ENCODE data around the gene SOWAHC.
"Not testable (repeated sequence)": the region's sequence is repeated elsewhere in the genome, so short reads cannot be mapped to it uniquely, and the experiment has no call there.

Gene SOWAHC

GRCh38 chr2:109619032-109619615 lies 5.0 kb downstream of the SOWAHC start:
- no peak for DNase-seq (ENCODE audit: low read depth)
- H3K4me3 ChIP-seq (ENCODE audit: low read depth, low read length) = no peak overlapping the region
- TF ChIP-seq, protein P1, sequence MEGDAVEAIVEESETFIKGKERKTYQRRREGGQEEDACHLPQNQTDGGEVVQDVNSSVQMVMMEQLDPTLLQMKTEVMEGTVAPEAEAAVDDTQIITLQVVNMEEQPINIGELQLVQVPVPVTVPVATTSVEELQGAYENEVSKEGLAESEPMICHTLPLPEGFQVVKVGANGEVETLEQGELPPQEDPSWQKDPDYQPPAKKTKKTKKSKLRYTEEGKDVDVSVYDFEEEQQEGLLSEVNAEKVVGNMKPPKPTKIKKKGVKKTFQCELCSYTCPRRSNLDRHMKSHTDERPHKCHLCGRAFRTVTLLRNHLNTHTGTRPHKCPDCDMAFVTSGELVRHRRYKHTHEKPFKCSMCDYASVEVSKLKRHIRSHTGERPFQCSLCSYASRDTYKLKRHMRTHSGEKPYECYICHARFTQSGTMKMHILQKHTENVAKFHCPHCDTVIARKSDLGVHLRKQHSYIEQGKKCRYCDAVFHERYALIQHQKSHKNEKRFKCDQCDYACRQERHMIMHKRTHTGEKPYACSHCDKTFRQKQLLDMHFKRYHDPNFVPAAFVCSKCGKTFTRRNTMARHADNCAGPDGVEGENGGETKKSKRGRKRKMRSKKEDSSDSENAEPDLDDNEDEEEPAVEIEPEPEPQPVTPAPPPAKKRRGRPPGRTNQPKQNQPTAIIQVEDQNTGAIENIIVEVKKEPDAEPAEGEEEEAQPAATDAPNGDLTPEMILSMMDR (IDR thresholded peaks at IDR 0.05; ENCODE audit: low read depth, low read length, missing control alignments) = no peak

- no peak overlapping the region for H3K4me3 ChIP-seq (ENCODE audit: low read depth, low read length)
- TF ChIP-seq, protein P1 (IDR thresholded peaks at IDR 0.05; ENCODE audit: low read depth, low read length, missing control alignments) = no peak
- DNase-seq (ENCODE audit: low read depth) = no peak
These were observed 9.1 kb downstream of the SOWAHC start for GRCh38 chr2:109623297-109623696.

DNA sequence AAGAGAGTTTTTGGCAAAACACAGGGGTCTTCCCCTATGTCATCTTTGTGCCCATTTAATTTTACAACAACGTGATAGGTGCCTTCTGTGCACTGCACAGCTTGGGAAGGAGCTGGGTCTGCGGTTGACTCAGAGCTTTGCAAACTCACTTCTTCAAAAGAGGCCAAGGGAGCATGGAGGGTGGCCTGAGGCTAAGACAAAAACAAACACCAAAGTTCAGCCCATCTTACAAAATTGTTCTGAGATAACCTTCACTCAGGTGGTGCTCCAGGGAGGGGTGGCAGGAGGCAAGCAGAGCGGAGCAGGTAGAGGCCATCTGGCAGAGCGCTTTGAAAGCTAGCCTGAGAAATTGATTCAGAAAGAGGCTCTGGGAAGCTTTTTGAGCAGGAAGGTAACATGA lies 9.8 kb downstream of the SOWAHC start:
- H3K4me3 ChIP-seq (ENCODE audit: low read depth, low read length) = no peak overlapping the region
- TF ChIP-seq, protein P1 (IDR thresholded peaks at IDR 0.05; ENCODE audit: low read depth, low read length, missing control alignments) = no peak
- no peak for DNase-seq (ENCODE audit: low read depth)

DNA sequence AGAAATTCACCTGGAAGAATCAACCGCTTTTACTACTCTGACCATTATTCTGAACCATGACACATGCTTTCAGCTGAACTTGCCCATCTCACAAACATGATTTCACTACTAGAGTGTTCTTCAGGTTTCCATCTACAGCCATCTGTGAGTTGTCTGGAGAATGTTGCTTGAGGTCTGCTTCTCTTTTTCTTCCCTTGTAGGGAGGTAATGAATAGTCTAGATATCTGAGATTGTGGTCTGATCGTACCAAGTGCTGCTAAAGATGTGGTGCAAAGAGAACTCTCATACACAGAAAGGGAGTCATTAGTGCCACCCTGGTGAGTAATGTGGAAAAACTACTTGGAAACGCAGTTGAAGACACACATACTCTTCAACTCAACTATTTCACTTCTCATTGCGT lies 10.2 kb downstream of the SOWAHC start:
- no peak overlapping the region for H3K4me3 ChIP-seq (ENCODE audit: low read depth, low read length)
- TF ChIP-seq, protein P1 (IDR thresholded peaks at IDR 0.05; ENCODE audit: low read depth, low read length, missing control alignments) = no peak
- DNase-seq (ENCODE audit: low read depth) = no peak

DNA sequence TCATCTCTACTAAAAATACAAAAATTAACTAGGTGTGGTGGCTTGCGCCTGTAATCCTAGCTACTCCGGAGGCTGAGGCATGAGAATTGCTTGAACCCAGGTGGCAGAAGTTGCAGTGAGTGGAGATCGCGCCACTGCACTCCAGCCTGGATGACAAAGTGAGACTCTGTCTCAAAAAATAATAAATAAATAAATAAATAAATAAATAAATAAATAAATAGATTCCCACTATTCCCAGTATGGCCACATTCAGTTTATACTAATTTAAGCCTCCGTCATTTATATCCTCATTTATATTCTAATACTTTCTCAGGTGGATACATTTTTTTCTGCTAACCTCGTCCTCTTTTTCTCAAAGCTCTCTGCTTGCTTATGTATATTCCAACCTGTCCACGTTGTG lies 14.2 kb downstream of the SOWAHC start:
- H3K4me3 ChIP-seq (ENCODE audit: low read depth, low read length); DNase-seq (ENCODE audit: low read depth): not testable (repeated sequence)

GRCh38 chr2:109629867-109630266 lies 15.7 kb downstream of the SOWAHC start:
- TF ChIP-seq, protein P1 (IDR thresholded peaks at IDR 0.05; ENCODE audit: low read depth, low read length, missing control alignments) = no peak
- no peak for DNase-seq (ENCODE audit: low read depth)
- H3K4me3 ChIP-seq (ENCODE audit: low read depth, low read length) = no peak overlapping the region

DNA sequence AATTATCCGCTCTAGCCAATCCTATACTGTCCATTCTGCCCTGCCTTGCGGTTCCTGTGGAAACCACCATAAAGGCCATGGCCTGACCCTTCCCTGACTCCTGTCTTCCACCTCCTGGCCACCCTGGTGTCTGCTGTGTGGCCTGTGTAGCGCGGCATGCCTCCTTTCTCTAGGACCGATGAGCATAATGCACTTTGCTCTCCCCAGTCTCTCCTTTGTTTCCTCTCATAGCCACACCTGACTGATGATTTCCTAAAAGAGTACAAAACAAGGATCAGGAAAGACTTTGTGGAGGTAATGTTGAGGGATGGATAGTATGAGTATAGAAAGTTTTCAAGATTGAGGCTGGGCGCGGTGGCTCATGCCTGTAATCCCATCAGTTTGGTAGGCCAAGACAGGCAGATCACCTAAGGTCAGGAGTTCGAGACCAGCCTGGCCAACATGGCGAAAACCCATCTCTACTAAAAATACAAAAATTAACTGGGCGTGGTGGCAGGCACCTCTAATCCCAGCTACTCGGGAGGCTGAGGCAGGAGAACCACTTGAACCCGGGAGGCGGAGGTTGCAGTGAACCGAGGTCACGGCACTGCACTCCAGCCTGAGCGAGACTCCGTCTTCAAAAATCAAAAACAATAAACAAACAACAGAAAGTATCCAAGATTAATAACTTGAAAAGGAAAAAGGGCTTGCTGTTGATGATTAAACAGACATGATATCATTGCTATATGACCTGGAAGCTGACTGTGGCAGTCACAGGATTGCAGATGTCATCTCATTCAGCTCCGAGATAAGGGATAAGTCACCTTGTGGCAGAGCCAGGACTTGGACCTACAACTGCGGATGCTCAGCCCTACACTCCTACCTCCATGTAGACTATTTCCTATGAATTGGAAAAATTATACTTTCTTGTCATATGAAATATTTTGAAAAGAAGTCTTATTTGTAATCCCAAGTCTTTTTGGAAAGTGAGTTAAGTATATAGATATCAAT lies 16.6 kb downstream of the SOWAHC start:
- TF ChIP-seq, protein P1 (IDR thresholded peaks at IDR 0.05; ENCODE audit: low read depth, low read length, missing control alignments) = no peak
- DNase-seq (ENCODE audit: low read depth) = no peak
- no peak overlapping the region for H3K4me3 ChIP-seq (ENCODE audit: low read depth, low read length)
